Uterus (tissue), 4 donors: ENCODE data around the gene ANOS1. TPM values are rescaled to one million over a fixed set of nuclear protein-coding genes. Genes with fewer than 3 reads are reported as not detected.

Source experiments
- DNase-seq, 2 donors: peaks; one replicate each; pipeline ENCODE4 v3.0.0-alpha.2; 2019 to 2020
- H3K27ac ChIP-seq, 2 donors: fragments of 200-600 bp; sonication (generic); 1 replicate in 1 of 2; 2 replicates in 1 of 2; pipeline ENCODE4 v1.5.1; 2016 to 2018
- H3K27me3 ChIP-seq, 2 donors: fragments of 200-600 bp; sonication (generic); one replicate each; pipeline ENCODE4 v1.5.1; 2018 to 2019; ENCODE audit warnings: control low read depth in 1 of 2
- H3K36me3 ChIP-seq, 2 donors: fragments of 200-600 bp; sonication (generic); one replicate each; pipeline ENCODE4 v1.5.1; 2019; ENCODE audit warnings: control low read depth in 1 of 2
- H3K4me1 ChIP-seq, 2 donors: fragments of 200-600 bp; sonication (generic); one replicate each; pipeline ENCODE4 v1.5.1; 2018 to 2019; ENCODE audit warnings: control low read depth in 1 of 2
- H3K4me3 ChIP-seq, 2 donors: fragments of 200-600 bp; sonication (generic); 1 replicate in 1 of 2; 2 replicates in 1 of 2; pipeline ENCODE4 v1.5.1; 2018 to 2019; ENCODE audit warnings: mild to moderate bottlenecking in 1 of 2
- H3K9me3 ChIP-seq, 2 donors: fragments of 200-600 bp; sonication (generic); one replicate each; pipeline ENCODE4 v1.5.1; 2019; ENCODE audit warnings: control low read depth in 1 of 2
- CTCF ChIP-seq, 4 experiments: fragments of 200-600 bp in 2 of 4; fragments of 450-650 bp in 2 of 4; sonication (generic) in 2 of 4; IDR thresholded peaks; one replicate each; pipeline ENCODE4 v1.5.1; 2016 to 2019; ENCODE audit warnings: antibody characterized with exemption in 4 of 4, mild to moderate bottlenecking in 2 of 4, moderate library complexity in 1 of 4
- POLR2A ChIP-seq, 2 donors: fragments of 450-650 bp; IDR thresholded peaks; one replicate each; pipeline ENCODE4 v1.6.1; 2016; ENCODE audit warnings: antibody characterized with exemption in 2 of 2, mild to moderate bottlenecking in 1 of 2, moderate library complexity in 1 of 2
- intact Hi-C: fragments of 100-400 bp; cut with DNase I; formaldehyde crosslinking; loops from one replicate; pipeline ENCODE4 v1.15.1; 2023; ENCODE audit warnings: low total_unique reads
- total RNA-seq, 4 donors: library from RNA; depleted of rRNA in 3 of 4; stranded (reverse); fragments of >200 nt in 3 of 4; gene quantifications; one replicate each; pipeline versions ENCODE4 v1.1.0 to v1.2.4, GENCODE V29; 2014 to 2023
- donor health status: DM: yes; HTN: yes; CAD: no.

Gene ANOS1
- total RNA-seq, 4 donors from 2014 or later = 0.26 to 10.6 (median 1.2) TPM

GRCh38 chrX:8673201-8673600, 58.7 kb downstream of the ANOS1 start:
- Histone ChIP-seq H3K4me3 (no peak overlapping the region), H3K27me3 (no peaks in the 10 kb centered on the region), H3K36me3 (no peaks in the 10 kb centered on the region), H3K4me1 (no peaks in the 10 kb centered on the region), H3K27ac (no peak overlapping the region), H3K9me3 (no peaks in the 10 kb centered on the region)
- intact Hi-C loops = no loop called here
- TF ChIP-seq CTCF (IDR thresholded peaks at IDR 0.05) (no peak), POLR2A (IDR thresholded peaks at IDR 0.05) (no peak)
- no peak for DNase-seq

GRCh38 chrX:8672176-8672575, 59.8 kb downstream of the ANOS1 start:
- Histone ChIP-seq H3K36me3 (no peaks in the 10 kb centered on the region), H3K27ac (no peak overlapping the region), H3K27me3 (no peaks in the 10 kb centered on the region), H3K4me3 (no peak overlapping the region), H3K4me1 (no peaks in the 10 kb centered on the region), H3K9me3 (no peaks in the 10 kb centered on the region)
- TF ChIP-seq CTCF (IDR thresholded peaks at IDR 0.05) (no peak), POLR2A (IDR thresholded peaks at IDR 0.05) (no peak)
- intact Hi-C loops = no loop called here
- DNase-seq = no peak

DNA sequence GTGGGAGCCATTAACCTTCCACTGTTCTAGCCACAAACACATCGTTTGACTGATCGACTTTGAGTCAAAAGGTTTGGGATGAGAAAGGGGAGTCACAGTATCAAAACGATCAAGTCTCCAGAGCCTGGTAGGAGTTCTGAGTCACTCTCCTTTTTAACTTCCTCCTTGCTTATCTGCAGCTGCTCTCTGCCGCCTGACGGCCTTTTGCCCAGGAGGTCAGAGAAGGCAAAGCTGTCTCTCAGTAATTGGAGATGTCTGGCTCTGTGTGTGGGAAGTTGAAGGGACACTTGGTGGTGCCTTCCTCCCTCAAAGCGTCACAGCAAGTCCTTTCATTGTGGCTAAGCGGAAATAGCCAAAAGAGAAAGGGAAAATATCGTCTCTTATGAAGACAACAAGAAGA, 63.1 kb downstream of the ANOS1 start:
- no peak overlapping the region for H3K27ac ChIP-seq
- H3K4me1 ChIP-seq = no peaks in the 10 kb centered on the region
- DNase-seq = no peak
- no peaks in the 10 kb centered on the region for H3K9me3 ChIP-seq
- intact Hi-C loops = no loop called here
- H3K4me3 ChIP-seq = no peak overlapping the region
- TF ChIP-seq CTCF (IDR thresholded peaks at IDR 0.05) (no peak), POLR2A (IDR thresholded peaks at IDR 0.05) (no peak)
- no peaks in the 10 kb centered on the region for H3K27me3 ChIP-seq
- no peaks in the 10 kb centered on the region for H3K36me3 ChIP-seq

GRCh38 chrX:8663325-8663724, 68.6 kb downstream of the ANOS1 start:
- DNase-seq = no peak
- H3K4me1 ChIP-seq = no peaks in the 10 kb centered on the region
- no peaks in the 10 kb centered on the region for H3K9me3 ChIP-seq
- TF ChIP-seq CTCF (IDR thresholded peaks at IDR 0.05) (no peak), POLR2A (IDR thresholded peaks at IDR 0.05) (no peak)
- no peak overlapping the region for H3K27ac ChIP-seq
- H3K27me3 ChIP-seq = no peaks in the 10 kb centered on the region
- no peak overlapping the region for H3K4me3 ChIP-seq
- intact Hi-C loops = no loop called here
- no peaks in the 10 kb centered on the region for H3K36me3 ChIP-seq

GRCh38 chrX:8657883-8658282, 74.1 kb downstream of the ANOS1 start:
- Histone ChIP-seq H3K27me3 (no peaks in the 10 kb centered on the region), H3K36me3 (no peaks in the 10 kb centered on the region), H3K4me3 (no peak overlapping the region), H3K9me3 (no peaks in the 10 kb centered on the region), H3K4me1 (no peaks in the 10 kb centered on the region), H3K27ac (no peak overlapping the region)
- TF ChIP-seq POLR2A (IDR thresholded peaks at IDR 0.05) (no peak), CTCF (IDR thresholded peaks at IDR 0.05) (no peak)
- DNase-seq = no peak
- intact Hi-C loops = no loop called here
